HG03159 (cell line): ENCODE data around the gene VWF.
"Not testable (repeated sequence)": the region's sequence is repeated elsewhere in the genome, so short reads cannot be mapped to it uniquely, and the experiment has no call there.

Experiments used
- ATAC-seq: cut with Tn5 transposase; IDR thresholded peaks from one replicate; pipeline ENCODE4 v1.9.1; 2021; ENCODE audit warnings: mild to moderate bottlenecking, moderate library complexity; ENCODE audit not compliant: unreplicated experiment

VWF gene

GRCh38 chr12:6041891-6042290, 82.6 kb downstream of the VWF start:
- no peak for ATAC-seq

DNA sequence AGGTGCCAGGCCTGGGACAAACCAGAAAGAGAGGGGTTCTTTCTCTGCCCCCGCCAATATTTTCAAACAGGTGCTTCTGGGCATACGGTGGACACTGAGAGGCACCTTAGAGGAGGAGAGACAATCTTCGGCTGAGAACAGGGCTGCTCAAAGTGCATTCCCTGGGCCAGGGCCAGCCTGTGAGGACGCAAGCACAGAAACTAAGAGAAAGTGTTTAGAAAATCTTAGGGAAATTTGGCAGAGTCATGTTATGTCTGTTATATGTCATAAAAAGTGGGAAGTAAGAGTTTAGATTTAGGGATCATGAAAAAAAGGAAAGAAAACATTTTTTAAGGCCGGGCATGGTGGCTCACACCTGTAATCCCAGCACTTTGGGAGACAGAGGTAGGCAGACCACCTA, 83.7 kb downstream of the VWF start:
- ATAC-seq: no peak

- no peak for ATAC-seq
Observed at GRCh38 chr12:6039894-6040601, 84.4 kb downstream of the VWF start.

- no peak for ATAC-seq
Observed at GRCh38 chr12:6038160-6038559, 86.3 kb downstream of the VWF start.

DNA sequence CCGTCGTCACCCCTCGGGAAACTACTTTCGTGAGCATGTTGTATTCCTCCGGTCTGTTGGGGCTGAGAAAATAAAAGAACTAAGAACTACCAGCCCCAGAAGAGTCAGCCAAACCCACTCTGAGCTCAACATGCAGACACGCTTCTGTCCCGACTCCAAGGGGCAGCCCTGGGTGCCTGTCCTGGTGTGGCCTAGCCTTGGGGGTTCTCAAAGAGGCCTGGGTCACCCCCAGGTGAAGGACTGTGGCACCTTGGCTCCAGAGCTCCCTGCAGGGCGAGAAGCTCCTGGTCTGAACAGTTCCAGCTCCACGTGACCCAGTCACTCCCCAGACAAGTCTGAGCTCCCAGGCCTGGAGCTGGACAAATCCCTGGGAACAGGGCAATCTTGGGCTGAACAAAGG, 87.0 kb downstream of the VWF start:
- ATAC-seq: no peak

- ATAC-seq: no peak
Observed at GRCh38 chr12:6036509-6036908, 88.0 kb downstream of the VWF start.

GRCh38 chr12:6034596-6034995, 89.9 kb downstream of the VWF start:
- no peak for ATAC-seq

- ATAC-seq: no peak
Observed at GRCh38 chr12:6033546-6033945, 90.9 kb downstream of the VWF start.

DNA sequence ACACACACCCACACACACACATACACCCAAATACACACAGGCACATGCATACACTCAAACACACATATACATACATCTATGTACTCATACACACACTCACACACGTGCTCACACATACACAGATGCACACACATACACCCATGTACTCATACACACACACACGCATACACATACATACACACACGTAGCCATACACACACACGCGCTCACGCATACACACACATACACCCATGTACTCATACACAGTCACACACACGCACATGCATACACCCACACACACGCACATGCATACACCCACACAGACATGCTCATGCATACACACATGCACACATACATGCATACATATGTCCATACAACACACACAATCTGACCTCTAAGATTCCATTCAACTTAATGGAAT, 91.7 kb downstream of the VWF start:
- no peak for ATAC-seq

GRCh38 chr12:6031001-6031400, 93.5 kb downstream of the VWF start:
- no peak for ATAC-seq

DNA sequence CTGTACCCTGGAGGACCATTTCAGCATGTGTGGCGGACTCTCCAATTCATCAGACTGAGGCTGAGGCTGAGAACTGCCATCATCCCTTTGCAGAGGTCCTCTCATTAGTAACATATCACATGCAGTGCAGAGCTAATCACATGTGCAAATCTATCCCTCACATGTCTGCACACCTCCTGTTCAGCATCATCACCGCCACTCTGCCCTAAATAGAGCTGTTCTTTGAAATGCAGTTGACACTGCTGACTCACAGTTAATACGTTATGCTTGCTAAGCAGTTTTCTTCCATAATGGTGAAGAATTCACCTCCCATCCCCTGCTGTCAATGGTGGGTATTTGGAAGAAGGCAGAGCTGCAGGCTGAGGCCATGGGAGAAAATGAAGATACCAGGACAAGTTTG, 94.4 kb downstream of the VWF start:
- ATAC-seq: no peak

GRCh38 chr12:6029401-6029800, 95.1 kb downstream of the VWF start:
- no peak for ATAC-seq

DNA sequence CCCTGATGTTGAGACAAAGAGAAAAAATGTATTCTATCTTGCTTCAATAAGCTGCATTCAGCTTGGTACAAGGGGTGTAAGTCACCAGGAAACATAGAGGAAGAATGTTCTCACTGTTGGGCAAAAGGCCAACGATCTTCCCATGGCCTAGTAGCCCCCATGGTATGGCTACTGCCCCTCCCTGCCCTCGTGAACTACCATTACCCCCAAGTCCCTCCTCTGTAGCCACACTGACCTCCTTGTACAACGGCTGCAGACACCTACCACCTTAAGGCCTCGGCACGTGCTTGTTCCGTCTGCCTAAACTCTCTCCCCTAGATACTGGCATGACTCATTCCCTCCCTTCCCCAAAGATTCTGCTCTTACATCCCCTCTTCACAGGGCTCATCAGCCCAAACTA, 97.5 kb downstream of the VWF start:
- no peak for ATAC-seq

DNA sequence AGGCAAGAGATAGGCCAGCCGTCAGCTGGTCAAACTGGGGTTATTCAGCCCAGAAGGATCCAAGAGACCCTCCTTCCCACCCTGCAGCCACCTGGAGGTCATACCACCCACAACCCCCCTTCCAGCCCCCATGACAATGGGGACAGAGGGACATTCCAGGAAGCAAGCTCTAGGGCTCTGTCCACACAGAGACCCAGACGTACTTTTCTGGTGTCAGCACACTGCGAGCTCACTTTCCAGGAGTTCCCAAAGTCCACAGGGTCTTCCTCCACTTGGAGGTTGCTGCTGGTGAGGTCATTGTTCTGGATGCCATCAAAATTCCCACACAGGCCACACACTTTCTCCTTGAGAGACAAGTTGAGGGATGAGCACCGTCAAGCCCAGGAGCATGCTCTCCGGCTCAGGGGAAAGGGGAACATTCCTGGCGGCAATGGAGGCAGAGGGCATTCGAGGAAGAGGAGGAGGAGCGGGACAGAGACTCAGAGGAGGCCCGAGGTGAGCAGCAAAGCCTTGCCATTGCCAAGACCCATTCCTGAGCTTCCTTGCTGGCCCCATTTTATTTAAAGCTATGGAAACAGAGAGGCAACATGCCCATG, 98.7 kb downstream of the VWF start:
- ATAC-seq: not testable (repeated sequence)

GRCh38 chr12:6024066-6024465, 100.4 kb downstream of the VWF start:
- ATAC-seq: not testable (repeated sequence)

GRCh38 chr12:6020930-6021329, 103.5 kb downstream of the VWF start:
- ATAC-seq: no peak

- ATAC-seq: not testable (repeated sequence)
Observed at GRCh38 chr12:6020511-6020910, 104.0 kb downstream of the VWF start.

DNA sequence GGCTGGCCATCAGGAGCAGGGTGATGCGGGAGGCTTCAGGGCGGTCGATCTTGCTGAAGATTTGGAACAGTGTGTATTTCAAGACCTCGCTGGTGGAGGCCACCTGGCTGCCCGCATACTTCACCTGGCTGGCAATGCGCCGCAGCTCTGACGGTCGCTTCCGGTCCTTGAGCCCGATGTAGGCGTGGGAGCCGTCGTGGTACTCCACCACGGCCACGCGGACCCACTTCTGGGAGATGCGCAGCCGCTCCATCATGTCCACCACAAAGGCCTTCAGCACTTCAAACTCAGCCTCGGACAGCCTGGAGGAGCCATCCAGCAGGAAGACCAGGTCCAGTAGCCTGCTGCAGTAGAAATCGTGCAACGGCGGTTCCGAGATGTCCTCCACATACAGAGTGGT, 105.2 kb downstream of the VWF start:
- ATAC-seq: not testable (repeated sequence)

GRCh38 chr12:6018265-6018664, 106.2 kb downstream of the VWF start:
- ATAC-seq: no peak

DNA sequence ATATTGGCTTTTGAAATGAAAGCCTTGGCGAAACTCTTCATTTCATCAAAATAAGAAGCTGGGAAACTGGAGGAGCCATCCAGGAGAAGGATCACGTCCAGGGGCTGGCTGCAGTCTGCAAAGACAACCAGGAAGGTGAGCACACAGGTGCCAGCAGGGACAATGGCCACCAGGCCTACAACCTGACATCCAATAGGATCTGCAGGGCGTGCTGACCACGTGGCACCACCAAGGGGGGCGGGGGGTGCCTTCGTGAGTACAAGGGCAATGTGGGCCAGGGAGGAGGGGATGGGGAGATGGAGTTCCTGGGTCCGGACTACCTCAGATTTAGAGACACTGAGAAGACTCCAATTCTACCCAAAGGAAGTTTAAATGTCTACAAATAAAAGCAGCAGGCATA, 107.7 kb downstream of the VWF start:
- no peak for ATAC-seq

- ATAC-seq: not testable (repeated sequence)
Observed at GRCh38 chr12:6016004-6016403, 108.5 kb downstream of the VWF start.

- not testable (repeated sequence) for ATAC-seq
Observed at GRCh38 chr12:6015271-6015670, 109.2 kb downstream of the VWF start.
